OCI-LY7 (cell line): ENCODE measurements around the gene ABLIM1. TPM values are rescaled to one million over a fixed set of nuclear protein-coding genes. Genes with fewer than 3 reads are reported as not detected.

Experiments used
- BruUV-seq: library from RNA; stranded (reverse); fragments of 400-500 nt; replicated peaks from 2 replicates; lab custom pipeline; 2021; lab: Mats Ljungman, UMichigan
- CTCF ChIA-PET: fragments of 300-600 bp; sonication (Branson Sonifier 250); formaldehyde crosslinking; loops from one replicate; lab custom pipeline; 2022; ENCODE audit warnings: antibody characterized with exemption; ENCODE audit not compliant: unreplicated experiment; lab: Charles Lee
- POLR2A ChIA-PET: fragments of 300-600 bp; sonication (Branson Sonifier 250); formaldehyde crosslinking; loops from one replicate; lab custom pipeline; 2022; ENCODE audit warnings: antibody characterized with exemption; lab: Charles Lee
- DNase-seq: peaks from one replicate; pipeline ENCODE4 v3.0.0-alpha.2; 2015; ENCODE audit warnings: low spot score
- H2AFZ ChIP-seq: fragments of 200-600 bp; sonication (generic), shearing (Covaris generic); 2 replicates; pipeline ENCODE4 v1.6.1; 2014; ENCODE audit warnings: mild to moderate bottlenecking, antibody characterized with exemption, low read length, moderate library complexity
- H3K27ac ChIP-seq: fragments of 200-600 bp; sonication (generic); 2 replicates; pipeline ENCODE4 v1.5.1; 2014; ENCODE audit warnings: mixed run types, low read depth, mild to moderate bottlenecking, moderate library complexity, low read length, inconsistent platforms; ENCODE audit not compliant: poor library complexity, severe bottlenecking
- H3K36me3 ChIP-seq: fragments of 200-600 bp; sonication (generic); 2 replicates; pipeline ENCODE4 v1.6.1; 2014; ENCODE audit warnings: mild to moderate bottlenecking, antibody characterized with exemption, low read length, moderate library complexity, mixed read lengths; ENCODE audit not compliant: insufficient read depth
- H3K4me1 ChIP-seq: fragments of 200-600 bp; sonication (generic); 2 replicates; pipeline ENCODE4 v1.5.1; 2014; ENCODE audit warnings: mild to moderate bottlenecking, low read length; ENCODE audit not compliant: insufficient read depth, poor library complexity, severe bottlenecking
- H3K4me2 ChIP-seq: fragments of 200-600 bp; sonication (generic); 2 replicates; pipeline ENCODE4 v1.6.1; 2014; ENCODE audit warnings: mild to moderate bottlenecking, low read length
- H3K4me3 ChIP-seq: fragments of 200-600 bp; sonication (generic); 2 replicates; pipeline ENCODE4 v1.5.1; 2014; ENCODE audit warnings: mild to moderate bottlenecking, low read depth, low read length; ENCODE audit not compliant: poor library complexity, severe bottlenecking
- H3K79me2 ChIP-seq: fragments of 200-600 bp; sonication (generic); 2 replicates; pipeline ENCODE4 v1.6.1; 2016; ENCODE audit warnings: low read depth, mild to moderate bottlenecking, low read length, moderate library complexity, mixed read lengths; ENCODE audit not compliant: insufficient read depth
- H3K9me2 ChIP-seq: fragments of 200-600 bp; sonication (generic); 2 replicates; pipeline ENCODE4 v1.6.1; 2016; ENCODE audit warnings: mild to moderate bottlenecking, low read length, mixed read lengths; ENCODE audit not compliant: insufficient read depth
- H3K9me3 ChIP-seq: fragments of 200-600 bp; sonication (generic); 2 replicates; pipeline ENCODE4 v1.6.1; 2014; ENCODE audit warnings: mild to moderate bottlenecking, mixed run types, low read length, mixed read lengths
- H4K20me1 ChIP-seq: fragments of 200-600 bp; sonication (generic); 2 replicates; pipeline ENCODE4 v1.6.1; 2014; ENCODE audit warnings: mild to moderate bottlenecking, antibody characterized with exemption, low read length, moderate library complexity, mixed read lengths; ENCODE audit not compliant: insufficient read depth
- EZH2phosphoT487 ChIP-seq: fragments of 200-600 bp; sonication (generic); IDR thresholded peaks from 2 replicates; pipeline ENCODE4 v1.6.1; 2018; ENCODE audit warnings: low read depth, borderline replicate concordance, mild to moderate bottlenecking, mixed run types, antibody characterized with exemption, low read length, moderate library complexity, mixed read lengths
- intact Hi-C: fragments of 100-400 bp; cut with micrococcal nuclease; formaldehyde crosslinking; loops from one replicate; pipeline ENCODE4 v1.10.0; 2022; ENCODE audit not compliant: unreplicated experiment
- total RNA-seq, 2 experiments: library from RNA; depleted of rRNA in 1 of 2; stranded (reverse); fragments of >200 nt in 1 of 2; shearing (Covaris generic) in 1 of 2; gene quantifications; 2 replicates each; pipeline ENCODE4 v1.2.3, GENCODE V29; 2014 to 2022
- TF ChIP-seq, protein P1 (sequence below): fragments of 200-600 bp; sonication (generic); conservative IDR thresholded peaks from 2 replicates; pipeline ENCODE4 v1.5.1; 2014; ENCODE audit warnings: mild to moderate bottlenecking, antibody characterized with exemption, low read length, moderate library complexity, mixed read lengths

Gene ABLIM1
- total RNA-seq, 2 experiments from 2014 or later = 94.2 to 268 TPM

DNA sequence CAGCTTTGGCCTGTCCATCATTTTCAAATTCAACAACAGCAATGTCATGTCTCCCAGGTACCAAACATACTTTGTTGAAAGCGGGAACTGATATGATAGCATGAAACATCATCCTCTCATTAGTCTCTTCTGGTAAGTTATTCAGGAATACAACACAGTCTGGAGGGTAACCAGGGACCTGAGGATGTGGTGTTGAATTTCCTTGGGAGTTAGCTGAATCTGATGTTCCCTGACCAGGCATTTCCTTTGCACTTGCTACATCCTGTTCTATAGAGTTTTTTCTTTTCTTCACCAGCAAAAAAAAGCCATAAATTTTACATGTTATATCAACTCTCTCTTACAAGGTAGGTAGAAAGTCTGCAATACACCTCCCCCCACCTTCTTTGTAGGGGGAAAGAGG is 156.0 kb downstream of the ABLIM1 start:
- H3K36me3 ChIP-seq = peaks cover 50% of the 10 kb centered on the region
- TF ChIP-seq, protein P1, sequence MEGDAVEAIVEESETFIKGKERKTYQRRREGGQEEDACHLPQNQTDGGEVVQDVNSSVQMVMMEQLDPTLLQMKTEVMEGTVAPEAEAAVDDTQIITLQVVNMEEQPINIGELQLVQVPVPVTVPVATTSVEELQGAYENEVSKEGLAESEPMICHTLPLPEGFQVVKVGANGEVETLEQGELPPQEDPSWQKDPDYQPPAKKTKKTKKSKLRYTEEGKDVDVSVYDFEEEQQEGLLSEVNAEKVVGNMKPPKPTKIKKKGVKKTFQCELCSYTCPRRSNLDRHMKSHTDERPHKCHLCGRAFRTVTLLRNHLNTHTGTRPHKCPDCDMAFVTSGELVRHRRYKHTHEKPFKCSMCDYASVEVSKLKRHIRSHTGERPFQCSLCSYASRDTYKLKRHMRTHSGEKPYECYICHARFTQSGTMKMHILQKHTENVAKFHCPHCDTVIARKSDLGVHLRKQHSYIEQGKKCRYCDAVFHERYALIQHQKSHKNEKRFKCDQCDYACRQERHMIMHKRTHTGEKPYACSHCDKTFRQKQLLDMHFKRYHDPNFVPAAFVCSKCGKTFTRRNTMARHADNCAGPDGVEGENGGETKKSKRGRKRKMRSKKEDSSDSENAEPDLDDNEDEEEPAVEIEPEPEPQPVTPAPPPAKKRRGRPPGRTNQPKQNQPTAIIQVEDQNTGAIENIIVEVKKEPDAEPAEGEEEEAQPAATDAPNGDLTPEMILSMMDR = no peak
- TF ChIP-seq EZH2phosphoT487 = no peak
- peaks cover 94% of the 10 kb centered on the region for H3K79me2 ChIP-seq
- no TSS peak for BruUV-seq
- H3K4me2 ChIP-seq = peak overlapping the region; percentile 17; the same call in 1 of the 2 replicates
- H3K4me3 ChIP-seq = no peak overlapping the region
- H3K9me2 ChIP-seq = no peaks in the 10 kb centered on the region
- no peak for DNase-seq
- no peak overlapping the region for H3K27ac ChIP-seq
- CTCF ChIA-PET = no interaction called here
- no peaks in the 10 kb centered on the region for H3K9me3 ChIP-seq
- intact Hi-C loops = no loop called here
- no peak overlapping the region for H2AFZ ChIP-seq
- peaks cover 18% of the 10 kb centered on the region; the same call in 1 of the 2 replicates for H4K20me1 ChIP-seq
- POLR2A ChIA-PET = interaction anchor here (0.7 to 17.5 kb wide), 3 partner anchors 10 to 330 kb away, joined by 3 to 464 read pairs (median 4); no protein-coding TSS in a partner anchor
- H3K4me1 ChIP-seq = peaks cover 94% of the 10 kb centered on the region

DNA sequence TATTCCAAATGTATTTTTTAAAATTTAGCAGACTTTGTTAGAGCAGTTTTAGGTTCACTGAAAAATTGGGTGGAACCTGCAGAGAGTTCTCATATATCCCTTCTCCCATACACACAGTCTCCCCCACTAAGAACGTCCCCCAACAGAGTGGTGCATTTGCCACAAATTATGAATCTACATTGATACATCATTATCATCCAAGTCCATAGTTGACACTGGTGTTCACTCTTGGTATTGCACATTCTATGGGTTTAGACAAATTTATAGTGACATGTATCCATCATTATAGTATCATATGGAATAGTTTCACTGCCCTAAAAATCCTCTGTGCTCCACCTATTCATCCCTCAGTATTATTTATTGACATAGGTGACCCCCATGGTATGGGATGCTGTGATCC is 156.4 kb downstream of the ABLIM1 start:
- Histone ChIP-seq H3K4me3 (no peak overlapping the region), H3K9me2 (no peaks in the 10 kb centered on the region), H3K79me2 (peaks cover 90% of the 10 kb centered on the region), H4K20me1 (peaks cover 13% of the 10 kb centered on the region; the same call in 1 of the 2 replicates), H3K27ac (no peak overlapping the region), H3K9me3 (no peaks in the 10 kb centered on the region), H3K4me1 (peaks cover 92% of the 10 kb centered on the region), H3K4me2 (peak overlapping the region; percentile 17; the same call in 1 of the 2 replicates), H2AFZ (no peak overlapping the region), H3K36me3 (peaks cover 45% of the 10 kb centered on the region)
- ChIA-PET POLR2A (interaction anchor here (0.7 to 17.5 kb wide), 3 partner anchors 9 to 329 kb away, joined by 3 to 464 read pairs (median 21); no protein-coding TSS in a partner anchor), CTCF (no interaction called here)
- DNase-seq = no peak
- intact Hi-C loops = no loop called here
- TF ChIP-seq, protein P1 = peak; percentile 39; the same call in 1 of the 2 replicates
- TF ChIP-seq EZH2phosphoT487 = no peak
- BruUV-seq = no TSS peak

DNA sequence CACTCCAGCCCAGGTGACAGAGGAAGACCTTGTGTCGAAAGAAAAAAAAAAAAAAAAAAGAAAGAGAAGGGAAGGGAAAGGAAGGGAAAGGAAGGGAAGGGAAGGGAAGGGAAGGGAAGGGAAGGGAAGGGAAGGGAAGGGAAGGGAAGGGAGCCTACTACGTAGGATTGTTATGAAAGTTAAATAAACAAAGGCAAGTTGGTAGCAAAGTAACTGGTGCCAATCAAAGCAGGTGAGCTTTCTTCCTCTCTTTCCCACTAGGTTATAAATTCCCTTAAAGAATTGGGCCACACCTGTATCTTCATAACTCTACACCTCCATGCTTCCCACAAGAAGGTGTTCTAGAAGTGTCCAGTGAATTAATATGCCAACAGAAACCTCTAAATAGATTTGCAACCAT is 157.4 kb downstream of the ABLIM1 start:
- BruUV-seq = no TSS peak
- Histone ChIP-seq H3K4me3 (no peak overlapping the region), H3K9me2 (no peaks in the 10 kb centered on the region), H3K36me3 (peaks cover 44% of the 10 kb centered on the region; the same call in 1 of the 2 replicates), H3K4me1 (peaks cover 92% of the 10 kb centered on the region), H3K4me2 (peak overlapping the region; percentile 82), H2AFZ (no peak overlapping the region), H3K79me2 (peaks cover 87% of the 10 kb centered on the region), H3K27ac (peak overlapping the region; percentile 97), H3K9me3 (no peaks in the 10 kb centered on the region), H4K20me1 (0 out of 2 replicates have a peak, but pooled peaks cover 5% of the 10 kb centered on the region)
- DNase-seq = no peak
- TF ChIP-seq, protein P1 = no peak
- no peak for TF ChIP-seq EZH2phosphoT487
- ChIA-PET POLR2A (interaction anchor here (0.7 to 17.5 kb wide), 6 partner anchors 10 to 42 kb away, joined by 3 to 464 read pairs (median 15); no protein-coding TSS in a partner anchor), CTCF (interaction anchor here (0.6 to 1.3 kb wide), 6 partner anchors 14 to 1776 kb away, joined by 3 read pairs; no protein-coding TSS in a partner anchor)
- intact Hi-C loops = no loop called here
